DMS114 treated with DMSO at 0.1 percent for 48 hours (cell line): ENCODE results near the gene ST6GAL1.
"Not testable (repeated sequence)": the region's sequence is repeated elsewhere in the genome, so short reads cannot be mapped to it uniquely, and the experiment has no call there.

Source experiments
- DNase-seq: peaks from one replicate; lab custom pipeline; 2025; ENCODE audit not compliant: unreplicated experiment; lab: John Stamatoyannopoulos, UW

The ST6GAL1 gene

DNA sequence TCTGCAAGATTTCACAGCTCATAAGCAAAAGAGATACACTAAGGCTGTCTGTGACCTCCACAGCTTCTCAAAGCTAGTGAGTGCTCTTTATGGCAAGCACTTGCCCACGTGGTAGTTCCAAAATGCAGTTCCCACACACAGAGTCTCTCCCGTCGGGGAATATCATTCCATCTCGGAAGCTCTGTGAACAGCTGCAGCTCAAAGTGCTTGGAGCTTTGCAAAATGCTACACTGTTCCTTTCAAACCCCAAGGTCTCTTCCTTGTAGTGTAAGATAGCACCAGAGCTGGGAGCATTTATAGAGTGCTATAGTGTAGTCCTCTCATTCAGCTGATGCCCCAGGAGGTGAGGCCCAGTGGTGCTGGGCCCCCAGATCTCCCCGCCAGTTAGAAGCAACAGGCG, 36.1 kb downstream of the ST6GAL1 start:
- no peak for DNase-seq

DNA sequence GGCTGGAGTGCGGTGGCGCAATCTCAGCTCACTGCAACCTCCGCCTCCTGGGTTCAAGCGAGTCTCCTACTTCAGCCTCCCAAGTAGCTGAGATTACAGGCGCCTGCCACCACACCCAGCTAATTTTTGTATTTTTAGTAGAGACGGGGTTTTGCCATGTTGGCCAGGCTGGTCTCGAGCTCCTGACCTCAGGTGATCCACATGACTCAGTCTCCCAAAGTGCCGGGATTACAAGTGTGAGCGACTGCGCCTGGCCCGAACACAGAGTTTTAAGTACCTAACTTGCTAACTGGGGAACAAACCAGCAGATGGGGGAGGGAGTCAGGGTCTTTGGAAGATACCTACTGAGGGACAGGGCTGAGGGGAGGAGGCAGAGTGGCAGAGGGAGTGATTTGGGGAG, 36.9 kb downstream of the ST6GAL1 start:
- DNase-seq: not testable (repeated sequence)

DNA sequence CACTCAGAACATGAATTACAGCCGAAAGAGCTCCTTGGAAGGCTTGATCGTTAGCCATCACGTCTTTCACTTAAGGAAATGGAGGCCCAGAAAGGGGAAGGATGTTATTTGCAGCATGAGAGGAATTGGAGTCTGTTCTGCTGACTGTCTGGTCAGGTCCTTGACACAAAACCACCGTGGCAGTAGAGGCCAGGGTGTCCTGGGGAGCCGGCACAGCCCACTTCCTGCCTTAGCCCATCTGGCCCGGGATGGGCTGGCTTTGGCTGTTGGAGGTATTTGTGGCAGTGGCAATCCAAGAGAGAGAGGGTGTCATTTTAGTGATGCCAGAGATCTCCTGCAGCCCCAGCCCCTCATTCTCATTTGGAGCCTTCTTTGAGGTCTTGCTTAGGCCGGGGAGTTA, 37.4 kb downstream of the ST6GAL1 start:
- DNase-seq: no peak

DNA sequence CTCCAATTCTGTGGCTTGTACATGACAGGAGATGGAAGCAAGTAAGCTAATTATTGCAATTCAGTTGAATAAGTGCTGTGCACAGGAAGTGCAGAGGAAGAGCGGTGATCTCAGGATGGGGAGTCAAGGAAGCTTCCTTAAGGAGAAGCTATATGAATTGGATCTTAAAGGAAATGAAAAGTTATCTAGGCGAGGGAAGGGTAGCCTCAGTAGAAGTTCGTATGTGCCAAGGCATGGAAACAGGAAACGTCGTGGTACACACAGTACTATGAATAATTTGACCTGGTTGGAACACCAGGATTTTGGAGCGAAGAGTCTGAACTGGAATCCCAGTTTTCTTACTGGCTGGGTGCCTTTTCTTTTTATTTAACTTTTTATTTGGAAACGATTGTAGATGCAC, 39.3 kb downstream of the ST6GAL1 start:
- no peak for DNase-seq

DNA sequence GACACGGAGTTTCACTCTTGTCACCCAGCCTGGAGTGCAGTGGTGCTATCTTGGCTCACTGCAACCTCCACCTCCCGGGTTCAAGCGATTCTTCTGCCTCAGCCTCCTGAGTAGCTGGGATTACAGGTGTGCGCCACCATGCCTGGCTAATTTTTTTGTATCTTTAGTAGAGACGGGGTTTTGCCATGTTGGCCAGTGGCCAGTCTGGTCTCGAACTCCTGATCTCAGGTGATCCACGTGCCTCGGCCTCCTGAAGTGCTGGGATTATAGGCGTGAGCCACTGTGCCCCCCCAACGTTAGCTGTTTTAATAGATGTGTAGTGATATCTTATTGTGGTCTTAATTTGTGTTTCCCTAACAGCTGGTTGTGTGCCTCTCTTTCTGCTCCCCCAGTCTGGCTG, 40.8 kb downstream of the ST6GAL1 start:
- DNase-seq: not testable (repeated sequence)

DNA sequence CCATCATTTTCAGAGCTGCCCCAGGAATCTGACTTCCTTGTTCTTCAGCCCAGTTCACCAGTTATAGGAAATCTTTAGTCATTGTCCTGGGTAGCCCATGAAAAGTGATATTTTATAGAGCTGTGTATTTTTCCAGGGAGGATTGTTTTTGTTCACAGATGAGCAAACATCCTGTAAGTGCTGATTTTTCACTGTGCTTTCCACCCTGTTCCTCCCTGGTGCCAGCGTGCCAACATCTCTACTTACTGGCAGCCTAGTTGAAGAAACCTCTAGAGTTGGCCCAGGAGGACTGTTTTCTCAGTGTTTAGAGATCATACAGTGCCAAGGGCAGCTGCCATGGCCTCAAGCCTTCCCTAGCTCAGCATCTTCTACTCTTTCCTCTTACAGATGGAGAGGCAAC, 41.3 kb downstream of the ST6GAL1 start:
- no peak for DNase-seq

DNA sequence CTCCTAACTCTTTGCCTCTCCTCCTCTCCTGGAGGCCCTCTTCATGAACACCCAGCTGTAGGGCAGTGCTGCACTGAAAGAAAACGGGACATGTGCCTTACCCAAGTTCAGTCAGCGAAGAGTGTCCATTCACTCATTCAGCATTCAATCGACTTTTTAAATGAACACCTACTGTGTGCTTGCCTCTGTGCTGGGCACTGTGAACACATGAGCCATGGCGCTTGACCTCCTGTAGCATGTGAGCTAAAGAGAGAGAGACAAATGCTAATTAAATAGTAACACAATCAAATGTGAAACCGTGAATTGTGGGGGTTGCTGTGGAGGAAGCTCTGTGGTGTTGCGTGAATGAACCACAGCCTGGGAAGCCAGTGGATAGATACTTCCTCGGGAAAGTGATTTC, 43.4 kb downstream of the ST6GAL1 start:
- DNase-seq: no peak

DNA sequence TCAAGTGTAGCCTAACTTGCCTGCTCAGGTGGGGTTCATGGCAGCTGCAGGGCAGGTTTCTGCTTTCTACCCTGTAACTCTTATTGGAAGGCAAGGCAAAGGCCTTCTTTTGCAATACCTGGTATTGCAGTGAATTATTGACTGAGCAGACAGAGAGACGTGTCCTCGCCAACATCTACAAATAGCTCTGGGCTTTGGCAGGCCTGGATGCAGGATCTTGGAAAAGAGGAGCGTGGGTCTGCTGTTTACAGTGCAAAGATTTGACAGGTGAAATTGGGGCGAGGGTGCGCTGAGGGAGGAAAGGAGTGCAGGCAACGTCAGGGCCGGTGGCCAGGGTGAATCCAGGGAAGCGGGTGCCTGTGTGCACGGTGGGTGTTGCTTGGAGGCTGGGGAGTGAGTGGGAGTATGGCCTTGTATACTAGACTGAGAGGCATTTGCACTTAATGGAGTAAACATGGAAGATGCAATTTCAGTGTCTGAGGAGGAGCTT, 44.5 kb downstream of the ST6GAL1 start:
- DNase-seq: no peak

DNA sequence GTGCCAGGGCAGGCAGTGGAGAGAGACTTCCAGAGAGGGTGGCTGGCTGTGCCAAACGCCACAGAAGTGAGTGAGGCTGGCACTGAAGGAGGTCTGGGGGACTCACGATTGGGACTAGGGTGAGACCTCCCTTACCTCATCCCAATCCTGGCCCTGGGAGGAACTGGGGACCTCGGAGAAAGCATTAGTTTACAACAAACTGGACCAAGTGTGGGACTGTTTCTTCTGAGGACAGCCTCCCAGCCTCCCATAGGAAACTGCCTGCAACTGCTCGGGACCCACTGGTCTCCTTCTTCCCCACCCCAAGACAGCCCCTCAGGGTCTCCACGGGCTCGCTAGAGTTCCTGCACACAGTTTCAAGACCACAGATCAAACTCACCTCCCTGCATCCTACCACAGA, 45.4 kb downstream of the ST6GAL1 start:
- no peak for DNase-seq

DNA sequence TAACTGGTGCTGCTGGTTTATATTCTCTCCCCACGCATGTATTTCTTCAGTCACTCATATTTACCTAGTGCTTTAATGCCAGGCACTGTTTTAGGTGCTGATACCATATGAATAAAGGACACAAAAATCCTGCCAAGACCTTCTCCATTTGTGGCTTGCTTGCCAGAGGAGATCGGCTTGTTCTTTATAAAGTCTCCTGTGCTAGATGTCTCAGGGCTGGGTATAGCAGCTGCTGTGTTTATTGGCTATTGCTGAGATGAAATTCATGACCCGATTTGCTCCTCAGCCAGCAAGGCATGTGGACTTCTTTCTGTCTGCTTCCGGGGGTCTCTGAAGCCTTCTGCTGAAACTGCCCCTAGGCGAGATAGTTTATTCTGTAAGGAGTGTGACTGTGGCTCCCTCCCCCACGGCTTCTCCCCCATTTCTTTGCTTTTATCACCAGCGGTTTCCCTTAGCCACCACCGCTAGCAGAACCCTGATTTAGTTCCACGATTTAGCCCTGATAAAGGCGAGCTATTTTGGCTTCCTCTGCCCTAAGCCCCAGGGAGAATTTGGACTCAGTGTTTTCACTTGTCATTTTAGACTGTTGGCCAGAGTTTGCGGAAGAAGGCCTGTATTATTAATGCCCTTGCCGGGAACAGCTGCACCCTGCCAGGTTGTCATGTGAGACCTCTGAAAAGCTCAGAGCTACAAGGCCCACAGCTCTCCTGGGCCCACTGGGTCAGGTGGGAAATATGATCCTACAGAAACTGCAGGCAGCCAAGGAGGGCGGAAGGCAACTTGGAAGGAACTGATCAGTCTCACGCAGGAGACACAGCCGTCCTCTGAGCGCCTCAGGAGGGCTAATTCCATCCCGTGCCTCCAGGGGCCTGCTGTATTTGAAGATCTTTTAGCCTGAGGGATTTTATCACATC, 46.8 kb downstream of the ST6GAL1 start:
- no peak for DNase-seq

DNA sequence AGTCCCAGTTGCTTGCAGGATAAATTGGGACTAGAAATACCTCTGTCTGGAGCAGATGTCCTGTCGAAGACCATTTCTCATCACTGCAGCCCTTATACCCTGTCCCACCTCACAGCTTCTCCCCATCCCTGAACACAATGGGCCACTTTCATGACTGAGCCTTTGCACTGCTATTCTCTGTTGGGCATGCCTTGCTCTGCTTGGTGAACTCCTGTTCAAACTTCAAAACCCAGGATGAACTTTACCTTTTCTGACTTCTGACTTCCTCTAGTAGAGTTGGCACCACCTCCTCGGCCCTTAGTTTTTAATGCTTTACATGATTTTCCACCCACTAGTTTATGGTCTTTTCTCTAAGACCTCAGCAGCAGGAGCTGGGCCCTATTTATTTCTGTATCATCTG, 48.4 kb downstream of the ST6GAL1 start:
- no peak for DNase-seq

DNA sequence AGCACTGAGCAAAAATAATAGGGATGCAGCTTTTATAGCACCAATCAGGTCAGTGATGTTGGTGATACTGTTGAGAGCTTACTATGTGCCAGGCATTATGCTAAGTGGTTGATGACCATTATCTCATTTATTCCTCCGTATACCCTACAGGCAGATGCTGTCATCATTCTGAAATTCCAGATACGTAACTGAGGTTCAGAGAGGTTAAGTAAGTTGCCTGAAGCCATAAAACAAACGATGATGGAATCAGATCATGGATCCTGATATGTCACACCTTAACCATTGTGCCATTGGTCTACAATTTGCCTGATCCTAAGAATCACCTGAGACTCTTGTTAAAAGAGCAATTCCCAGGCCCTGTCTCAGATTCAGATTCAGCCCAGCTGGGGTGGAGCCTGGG, 49.5 kb downstream of the ST6GAL1 start:
- DNase-seq: no peak

DNA sequence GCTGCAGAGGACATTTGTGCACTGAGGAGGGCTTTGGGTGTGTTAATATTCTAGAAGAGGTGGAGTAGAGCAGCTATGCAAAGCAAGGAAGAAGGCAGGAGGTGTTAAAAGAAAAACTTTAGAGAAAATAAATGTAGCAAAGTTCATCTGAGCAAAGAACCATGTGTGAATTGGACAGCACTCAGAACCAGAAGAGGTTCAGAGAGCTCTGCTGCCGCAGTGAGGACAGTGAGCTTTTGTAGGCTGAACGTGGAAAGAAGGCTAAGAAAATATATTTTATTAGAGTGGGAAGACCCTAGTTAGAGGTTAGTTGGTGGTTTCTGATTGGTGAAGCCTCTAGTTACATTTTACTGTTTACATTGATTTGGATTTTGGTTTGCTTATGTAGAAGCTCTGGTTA, 50.7 kb downstream of the ST6GAL1 start:
- no peak for DNase-seq

DNA sequence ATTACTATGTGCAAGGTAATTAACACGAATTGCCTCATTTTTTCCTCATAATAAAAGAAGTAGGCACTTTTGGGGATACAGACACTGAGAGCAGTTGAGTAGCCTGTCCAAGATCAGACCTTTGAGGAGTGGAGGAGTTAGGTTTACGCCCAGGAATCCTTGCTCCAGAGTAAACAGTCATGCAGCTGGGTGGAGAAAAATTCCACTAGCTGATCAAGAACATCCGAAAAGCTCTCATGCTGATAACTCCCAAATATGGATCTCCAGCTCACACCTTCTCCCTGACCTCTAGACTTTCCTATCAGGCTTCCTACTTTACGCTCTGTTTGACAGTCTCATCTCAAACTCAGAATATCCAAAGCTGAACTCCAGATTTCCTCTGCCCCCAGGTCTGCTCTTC, 53.3 kb downstream of the ST6GAL1 start:
- DNase-seq: no peak

DNA sequence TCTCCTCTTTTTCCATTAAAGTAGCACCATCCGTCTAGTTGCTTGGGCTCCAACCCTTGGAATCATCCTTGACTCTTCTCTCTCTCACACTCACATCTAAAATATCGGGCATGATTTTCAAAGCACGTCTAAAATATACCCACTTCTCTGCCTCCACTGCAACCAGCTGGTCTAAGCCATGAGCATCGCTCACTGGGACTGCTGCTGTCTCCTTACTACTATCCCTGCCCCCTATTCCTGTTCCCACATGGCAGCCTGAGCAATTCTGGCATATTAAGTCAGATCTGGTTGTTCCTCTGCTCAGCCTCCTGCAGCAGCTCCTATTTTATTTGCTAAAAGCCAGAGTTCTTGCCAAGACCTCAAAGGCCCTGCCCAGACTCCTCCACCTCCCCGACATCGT, 53.7 kb downstream of the ST6GAL1 start:
- DNase-seq: no peak

DNA sequence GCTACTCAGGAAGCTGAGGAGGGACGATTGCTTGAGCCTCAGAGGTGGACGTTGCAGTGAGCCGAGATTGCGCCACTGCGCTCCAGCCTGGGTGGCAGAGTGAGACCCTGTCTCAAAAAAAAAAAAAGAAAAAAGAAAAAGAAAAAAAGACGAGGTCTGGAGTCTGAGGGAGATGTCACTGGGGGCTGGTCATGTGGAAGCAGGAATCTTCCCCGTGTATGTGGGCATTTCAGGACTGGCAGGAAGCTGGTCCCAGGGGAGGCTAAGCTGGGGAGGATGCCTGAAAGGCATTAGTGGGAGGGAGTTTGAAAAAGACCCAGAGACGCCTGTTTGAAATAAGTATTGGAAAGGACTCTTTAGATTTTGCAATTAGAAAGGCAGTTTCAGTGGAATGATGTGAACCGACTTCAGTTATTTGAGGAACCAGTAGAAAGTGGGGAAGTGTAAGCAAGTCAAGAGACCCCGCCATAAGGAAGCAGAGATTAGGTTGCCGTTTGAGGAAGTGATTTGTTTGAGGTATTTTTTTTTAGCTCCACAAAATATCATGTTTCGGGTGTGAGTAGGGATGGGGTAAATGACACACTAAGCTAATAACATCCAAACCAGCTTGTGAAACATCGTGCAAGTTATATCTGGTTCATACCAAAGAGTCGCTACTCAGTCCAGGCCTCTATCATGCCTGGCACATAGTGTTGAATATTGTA, 55.5 kb downstream of the ST6GAL1 start:
- no peak for DNase-seq

DNA sequence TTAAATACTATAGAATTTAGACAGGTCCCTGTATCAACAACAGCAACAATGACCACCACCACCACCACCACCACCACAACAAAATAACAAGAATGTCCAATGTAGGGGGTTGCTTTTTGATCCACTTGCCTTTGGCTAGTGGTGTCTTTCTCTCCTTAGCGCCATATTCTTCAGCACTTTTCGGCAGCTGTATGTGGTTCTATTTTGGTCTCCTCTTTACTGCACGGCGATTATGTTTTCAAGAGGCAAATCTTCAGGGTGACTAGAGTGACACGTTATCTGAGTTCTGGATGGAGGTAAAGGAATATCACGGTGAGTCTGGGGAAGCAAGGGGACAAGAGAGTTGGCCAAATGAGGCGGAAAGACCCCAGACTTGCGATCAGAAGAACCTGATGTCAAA, 56.1 kb downstream of the ST6GAL1 start:
- no peak for DNase-seq

DNA sequence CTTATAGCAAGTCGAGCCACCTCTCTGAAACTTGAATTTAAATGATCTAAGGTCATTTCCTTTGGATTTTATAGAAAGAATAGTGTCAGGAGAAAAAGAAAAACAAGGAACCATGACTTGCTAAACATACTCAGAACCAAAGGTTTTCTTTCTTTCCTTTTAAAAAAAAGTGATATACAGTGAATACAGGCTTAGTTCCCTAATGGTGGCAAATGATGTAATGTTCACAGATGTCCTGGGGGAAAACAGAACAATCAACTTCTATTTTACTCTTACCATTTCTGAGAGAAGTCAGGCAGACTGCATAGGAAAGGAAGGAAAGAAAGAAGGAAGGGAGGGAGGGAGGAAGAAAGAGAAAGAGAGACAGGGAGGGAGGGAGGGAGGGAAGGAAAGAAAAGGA, 56.5 kb downstream of the ST6GAL1 start:
- no peak for DNase-seq

DNA sequence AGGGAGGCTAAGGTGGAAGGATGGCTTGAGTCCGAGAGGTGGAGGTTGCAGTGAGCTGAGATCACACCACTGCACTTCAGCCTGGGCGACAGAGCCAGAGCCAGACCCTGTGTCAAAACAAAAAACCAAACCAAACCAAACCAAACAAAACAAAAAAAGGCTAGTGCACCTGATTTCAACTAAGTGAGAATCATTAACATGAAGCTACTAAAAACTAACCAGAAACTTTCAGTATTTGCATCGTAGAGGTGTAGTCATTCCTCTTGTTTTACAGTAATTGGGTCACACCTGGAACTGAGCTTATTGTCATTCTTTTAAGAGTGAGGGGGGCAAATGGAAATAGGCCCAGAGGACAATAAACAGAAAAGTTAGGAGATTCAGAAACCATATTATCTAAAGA, 58.5 kb downstream of the ST6GAL1 start:
- DNase-seq: no peak

DNA sequence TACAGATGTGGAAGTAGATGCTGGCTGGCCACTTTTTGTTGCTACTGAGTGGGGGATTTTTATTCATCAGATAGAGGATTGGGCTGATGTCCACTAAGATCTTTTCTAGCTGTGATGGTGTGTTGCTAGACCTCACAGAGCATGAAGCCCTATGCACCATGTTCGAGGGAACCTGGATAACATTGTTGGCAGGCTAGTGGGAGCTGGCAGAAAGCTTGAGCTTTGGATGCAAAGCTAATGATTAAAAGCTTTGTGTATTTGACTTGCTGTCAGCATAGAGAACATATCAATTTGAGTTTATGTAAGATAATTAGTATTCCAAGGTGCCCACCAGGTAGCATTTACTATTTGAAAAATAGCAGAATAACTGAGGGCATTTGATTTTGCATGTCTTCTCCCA, 59.1 kb downstream of the ST6GAL1 start:
- DNase-seq: no peak

DNA sequence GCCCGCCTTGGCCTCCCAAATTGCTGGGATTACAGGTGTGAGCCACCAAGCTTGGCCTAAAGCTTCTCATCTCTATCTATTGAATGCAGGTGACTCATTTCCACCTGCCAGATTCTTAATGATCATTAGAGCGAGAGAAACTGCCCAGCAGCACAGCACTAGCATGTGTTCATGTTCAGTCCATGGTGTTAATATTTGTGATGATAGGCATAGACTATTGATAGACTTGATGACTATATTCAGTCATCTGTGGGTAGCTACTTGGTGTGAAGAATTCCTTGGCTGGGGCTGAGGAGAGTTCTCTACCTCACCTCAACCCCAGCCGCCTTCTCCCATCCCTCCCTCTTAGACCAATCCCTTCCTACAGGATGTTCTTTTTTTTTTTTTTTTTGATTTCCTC, 60.0 kb downstream of the ST6GAL1 start:
- no peak for DNase-seq

DNA sequence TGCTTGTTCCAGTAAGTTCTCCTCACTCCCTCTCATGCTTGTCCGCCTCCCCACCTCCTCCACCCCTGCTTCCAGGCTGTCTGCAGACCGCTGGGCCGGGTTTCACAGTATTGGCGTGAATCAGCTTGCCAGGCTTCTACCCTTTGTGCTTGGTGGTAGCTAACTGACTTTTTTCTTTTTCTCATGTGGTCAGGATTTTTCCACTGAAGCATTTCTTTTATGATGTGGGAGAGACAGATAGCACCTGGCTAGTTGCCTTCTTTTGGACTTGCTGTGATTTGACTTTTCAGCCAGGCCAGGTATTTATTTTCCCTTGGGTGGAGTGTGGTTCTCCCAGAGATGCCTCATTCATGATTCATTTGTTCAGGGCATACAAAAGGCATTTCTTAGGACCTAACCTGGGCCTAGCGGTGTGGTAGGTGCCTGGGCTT, 60.6 kb downstream of the ST6GAL1 start:
- no peak for DNase-seq
